Measurements from ENCODE around the gene NDUFAF8.

- TF ChIP-seq CTCF (IDR thresholded peaks at IDR 0.05) (no peak), POLR2A (IDR thresholded peaks at IDR 0.05) (no peak), EP300 (IDR thresholded peaks at IDR 0.05) (no peak)
Measured at GRCh38 chr17:81250286-81251093, 11.4 kb downstream of the NDUFAF8 start.

Data from gastroesophageal sphincter (tissue), 3 donors.